Spinal cord (tissue), 10 donors: ENCODE data around the gene EHD2. TPM values are rescaled to one million over a fixed set of nuclear protein-coding genes. Genes with fewer than 3 reads are reported as not detected.

Source experiments
- DNase-seq, 6 donors: peaks; one replicate each; pipeline versions ENCODE4 v3.0.0 to v3.0.0-alpha.2; 2013 to 2015; ENCODE audit warnings: low spot score in 6 of 6, low read depth in 4 of 6
- H3K27ac ChIP-seq: one replicate; pipeline ENCODE4 v1.5.1; 2013; ENCODE audit warnings: low read depth, low read length, control low read depth
- H3K27me3 ChIP-seq: one replicate; pipeline ENCODE4 v1.6.1; 2013; ENCODE audit warnings: low read length; ENCODE audit not compliant: control insufficient read depth, insufficient read depth
- H3K36me3 ChIP-seq: one replicate; pipeline ENCODE4 v1.6.1; 2013; ENCODE audit warnings: low read length; ENCODE audit not compliant: control insufficient read depth, insufficient read depth
- H3K4me1 ChIP-seq: one replicate; pipeline ENCODE4 v1.6.1; 2013; ENCODE audit warnings: low read length; ENCODE audit not compliant: control insufficient read depth, insufficient read depth
- H3K4me3 ChIP-seq: one replicate; pipeline ENCODE4 v1.5.1; 2013; ENCODE audit warnings: low read depth, low read length, control low read depth
- H3K9me3 ChIP-seq: one replicate; pipeline ENCODE4 v1.6.1; 2013; ENCODE audit warnings: low read length; ENCODE audit not compliant: control insufficient read depth, insufficient read depth
- WGBS: methylation state at CpG from one replicate; pipeline ENCODE4 v1.1.5; 2013; ENCODE audit warnings: missing lambda C conversion rate; ENCODE audit not compliant: insufficient coverage; 5-methylcytosine and 5-hydroxymethylcytosine counted together
- polyA plus RNA-seq, 2 donors: library from polyadenylated mRNA; unstranded; fragments of 120-200 nt; gene quantifications; one replicate each; pipeline ENCODE4 v1.2.1, GENCODE V29; 2013; ENCODE audit not compliant: insufficient read length in 2 of 2
- total RNA-seq, 2 donors: library from RNA; depleted of rRNA in 1 of 2; stranded (reverse); fragments of 120-200 nt in 1 of 2; fragments of >200 nt in 1 of 2; gene quantifications; one replicate each; pipeline versions ENCODE4 v1.2.3 to v1.2.4, GENCODE V29; 2013 to 2014
- donor health status: healthy.

EHD2 gene
- total and polyA plus RNA-seq, 4 donors: 16.0 to 26.4 (median 20.3) TPM

GRCh38 chr19:47697863-47698609, 15.2 kb upstream of the EHD2 start:
- no peak overlapping the region for H3K27ac ChIP-seq
- DNase-seq: peak in 4 of 6 donors; percentile 51 to 91 (median 74)
- no peaks in the 10 kb centered on the region for H3K9me3 ChIP-seq
- H3K4me3 ChIP-seq: no peak overlapping the region
- H3K4me1 ChIP-seq: peaks cover 5% of the 10 kb centered on the region
- peaks cover 89% of the 10 kb centered on the region for H3K36me3 ChIP-seq
- WGBS: 46% methylated on average over 12 of the region's 21 CpGs
- no peaks in the 10 kb centered on the region for H3K27me3 ChIP-seq

GRCh38 chr19:47698631-47699359, 14.4 kb upstream of the EHD2 start:
- H3K4me3 ChIP-seq: no peak overlapping the region
- 94% methylated on average over 27 of the region's 46 CpGs for WGBS
- H3K4me1 ChIP-seq: peaks cover 5% of the 10 kb centered on the region
- no peaks in the 10 kb centered on the region for H3K27me3 ChIP-seq
- peaks cover 88% of the 10 kb centered on the region for H3K36me3 ChIP-seq
- no peak for DNase-seq
- no peaks in the 10 kb centered on the region for H3K9me3 ChIP-seq
- no peak overlapping the region for H3K27ac ChIP-seq

GRCh38 chr19:47699360-47699917, 13.8 kb upstream of the EHD2 start:
- Histone ChIP-seq H3K4me1 (peaks cover 5% of the 10 kb centered on the region), H3K4me3 (no peak overlapping the region), H3K36me3 (peaks cover 84% of the 10 kb centered on the region), H3K9me3 (no peaks in the 10 kb centered on the region), H3K27ac (no peak overlapping the region), H3K27me3 (no peaks in the 10 kb centered on the region)
- peak in 2 of 6 donors; percentile 9 to 27 for DNase-seq
- WGBS: 78% methylated on average over 5 of the region's 9 CpGs

GRCh38 chr19:47700934-47701716, 12.1 kb upstream of the EHD2 start:
- H3K27ac ChIP-seq: no peak overlapping the region

GRCh38 chr19:47701717-47702552, 11.3 kb upstream of the EHD2 start:
- Histone ChIP-seq H3K4me3 (no peak overlapping the region), H3K27me3 (peaks cover 1% of the 10 kb centered on the region), H3K4me1 (peaks cover 5% of the 10 kb centered on the region), H3K9me3 (no peaks in the 10 kb centered on the region), H3K27ac (no peak overlapping the region), H3K36me3 (peaks cover 59% of the 10 kb centered on the region)
- no peak for DNase-seq
- WGBS: 94% methylated on average over 81 of the region's 91 CpGs

More at GRCh38 chr19:47700934-47701716, 12.1 kb upstream of the EHD2 start:
- H3K4me1 ChIP-seq: peaks cover 5% of the 10 kb centered on the region
- H3K4me3 ChIP-seq: no peak overlapping the region
- WGBS: 90% methylated on average over 39 of the region's 43 CpGs
- peaks cover 67% of the 10 kb centered on the region for H3K36me3 ChIP-seq
- no peaks in the 10 kb centered on the region for H3K9me3 ChIP-seq
- H3K27me3 ChIP-seq: no peaks in the 10 kb centered on the region
- DNase-seq: no peak

- H3K4me3 ChIP-seq: no peak overlapping the region
- peaks cover 9% of the 10 kb centered on the region for H3K4me1 ChIP-seq
- peaks cover 57% of the 10 kb centered on the region for H3K36me3 ChIP-seq
- no peak overlapping the region for H3K27ac ChIP-seq
- DNase-seq: no peak
- peaks cover 2% of the 10 kb centered on the region for H3K27me3 ChIP-seq
- H3K9me3 ChIP-seq: no peaks in the 10 kb centered on the region
- 87% methylated on average over 13 of the region's 18 CpGs for WGBS
Observed at GRCh38 chr19:47702671-47703070, 10.6 kb upstream of the EHD2 start.

GRCh38 chr19:47703301-47703700, 9.9 kb upstream of the EHD2 start:
- DNase-seq: no peak
- H3K27me3 ChIP-seq: peaks cover 2% of the 10 kb centered on the region
- peaks cover 5% of the 10 kb centered on the region for H3K4me1 ChIP-seq
- 93% methylated on average over 5 of the region's 5 CpGs for WGBS
- H3K9me3 ChIP-seq: no peaks in the 10 kb centered on the region
- no peak overlapping the region for H3K27ac ChIP-seq
- no peak overlapping the region for H3K4me3 ChIP-seq
- H3K36me3 ChIP-seq: peaks cover 51% of the 10 kb centered on the region

GRCh38 chr19:47704024-47704423, 9.2 kb upstream of the EHD2 start:
- Histone ChIP-seq H3K9me3 (no peaks in the 10 kb centered on the region), H3K27ac (no peak overlapping the region), H3K4me3 (no peak overlapping the region), H3K4me1 (peaks cover 5% of the 10 kb centered on the region), H3K36me3 (peaks cover 43% of the 10 kb centered on the region), H3K27me3 (peaks cover 2% of the 10 kb centered on the region)
- DNase-seq: no peak
- 95% methylated on average over 9 of the region's 11 CpGs for WGBS
